WTC11 (cell line): Measurements from ENCODE around the gene CASP3.

Source experiments
- SP1 ChIP-seq: sonication (generic); formaldehyde crosslinking; conservative IDR thresholded peaks from 2 replicates; pipeline ENCODE4 v1.8.1; 2022; ENCODE audit warnings: missing genetic modification reagents
- ZNF317 ChIP-seq: sonication (generic); formaldehyde crosslinking; IDR thresholded peaks from 2 replicates; pipeline ENCODE4 v1.8.1; 2023; ENCODE audit warnings: low read depth, mild to moderate bottlenecking, moderate library complexity, missing genetic modification reagents, borderline replicate concordance
- TF ChIP-seq, protein P1 (sequence below): sonication (generic); formaldehyde crosslinking; IDR thresholded peaks from 2 replicates; pipeline ENCODE4 v1.8.1; 2023; ENCODE audit warnings: mild to moderate bottlenecking, missing genetic modification reagents, moderate library complexity
- TF ChIP-seq, protein P2 (sequence below): fragments of 200-600 bp; IDR thresholded peaks from 2 replicates; pipeline ENCODE4 v1.8.0; 2022; ENCODE audit warnings: antibody characterized with exemption

DNA sequence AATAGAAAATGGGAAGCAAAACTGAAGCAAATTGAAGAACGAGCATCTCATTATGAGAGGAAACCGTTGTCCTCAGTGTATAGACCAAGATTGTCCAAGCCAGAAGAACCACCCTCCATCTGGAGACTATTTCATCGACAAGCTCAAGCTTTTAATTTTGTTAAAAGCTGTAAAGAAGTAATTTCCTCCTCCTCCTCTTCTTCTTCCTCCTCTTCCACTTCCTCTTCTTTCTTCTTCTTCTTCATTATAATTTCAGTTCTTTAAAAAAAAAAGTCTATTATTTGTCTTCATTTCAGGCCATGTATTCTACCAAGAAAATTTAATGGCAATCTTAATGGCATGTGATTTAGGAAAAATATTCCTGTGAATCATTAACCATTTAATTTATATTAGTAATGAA, 7.9 kb upstream of the CASP3 start:
- TF ChIP-seq ZNF317 (CRISPR knock-in tag) (no peak), SP1 (CRISPR knock-in tag) (no peak)
- TF ChIP-seq, protein P1, sequence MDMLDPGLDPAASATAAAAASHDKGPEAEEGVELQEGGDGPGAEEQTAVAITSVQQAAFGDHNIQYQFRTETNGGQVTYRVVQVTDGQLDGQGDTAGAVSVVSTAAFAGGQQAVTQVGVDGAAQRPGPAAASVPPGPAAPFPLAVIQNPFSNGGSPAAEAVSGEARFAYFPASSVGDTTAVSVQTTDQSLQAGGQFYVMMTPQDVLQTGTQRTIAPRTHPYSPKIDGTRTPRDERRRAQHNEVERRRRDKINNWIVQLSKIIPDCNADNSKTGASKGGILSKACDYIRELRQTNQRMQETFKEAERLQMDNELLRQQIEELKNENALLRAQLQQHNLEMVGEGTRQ (CRISPR knock-in tag) = no peak
- TF ChIP-seq, protein P2, sequence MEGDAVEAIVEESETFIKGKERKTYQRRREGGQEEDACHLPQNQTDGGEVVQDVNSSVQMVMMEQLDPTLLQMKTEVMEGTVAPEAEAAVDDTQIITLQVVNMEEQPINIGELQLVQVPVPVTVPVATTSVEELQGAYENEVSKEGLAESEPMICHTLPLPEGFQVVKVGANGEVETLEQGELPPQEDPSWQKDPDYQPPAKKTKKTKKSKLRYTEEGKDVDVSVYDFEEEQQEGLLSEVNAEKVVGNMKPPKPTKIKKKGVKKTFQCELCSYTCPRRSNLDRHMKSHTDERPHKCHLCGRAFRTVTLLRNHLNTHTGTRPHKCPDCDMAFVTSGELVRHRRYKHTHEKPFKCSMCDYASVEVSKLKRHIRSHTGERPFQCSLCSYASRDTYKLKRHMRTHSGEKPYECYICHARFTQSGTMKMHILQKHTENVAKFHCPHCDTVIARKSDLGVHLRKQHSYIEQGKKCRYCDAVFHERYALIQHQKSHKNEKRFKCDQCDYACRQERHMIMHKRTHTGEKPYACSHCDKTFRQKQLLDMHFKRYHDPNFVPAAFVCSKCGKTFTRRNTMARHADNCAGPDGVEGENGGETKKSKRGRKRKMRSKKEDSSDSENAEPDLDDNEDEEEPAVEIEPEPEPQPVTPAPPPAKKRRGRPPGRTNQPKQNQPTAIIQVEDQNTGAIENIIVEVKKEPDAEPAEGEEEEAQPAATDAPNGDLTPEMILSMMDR = no peak
